Measurements from ENCODE around the gene RAB3C.

- TF ChIP-seq CTCF (IDR thresholded peaks at IDR 0.05) (no peak), CREB1 (CRISPR knock-in tag; IDR thresholded peaks at IDR 0.05) (no peak), MAX (CRISPR knock-in tag; IDR thresholded peaks at IDR 0.05) (no peak), NFE2L1 (CRISPR knock-in tag; IDR thresholded peaks at IDR 0.05) (no peak), NFYB (CRISPR knock-in tag; conservative IDR thresholded peaks at IDR 0.05; ENCODE audit: low read depth) (no peak), FOXP1 (CRISPR knock-in tag; IDR thresholded peaks at IDR 0.05; ENCODE audit: borderline replicate concordance) (no peak), FOXK1 (CRISPR knock-in tag; IDR thresholded peaks at IDR 0.05) (no peak), NR3C1 (CRISPR knock-in tag; conservative IDR thresholded peaks at IDR 0.05; ENCODE audit: low read depth) (no peak)
- TF ChIP-seq, protein P1, sequence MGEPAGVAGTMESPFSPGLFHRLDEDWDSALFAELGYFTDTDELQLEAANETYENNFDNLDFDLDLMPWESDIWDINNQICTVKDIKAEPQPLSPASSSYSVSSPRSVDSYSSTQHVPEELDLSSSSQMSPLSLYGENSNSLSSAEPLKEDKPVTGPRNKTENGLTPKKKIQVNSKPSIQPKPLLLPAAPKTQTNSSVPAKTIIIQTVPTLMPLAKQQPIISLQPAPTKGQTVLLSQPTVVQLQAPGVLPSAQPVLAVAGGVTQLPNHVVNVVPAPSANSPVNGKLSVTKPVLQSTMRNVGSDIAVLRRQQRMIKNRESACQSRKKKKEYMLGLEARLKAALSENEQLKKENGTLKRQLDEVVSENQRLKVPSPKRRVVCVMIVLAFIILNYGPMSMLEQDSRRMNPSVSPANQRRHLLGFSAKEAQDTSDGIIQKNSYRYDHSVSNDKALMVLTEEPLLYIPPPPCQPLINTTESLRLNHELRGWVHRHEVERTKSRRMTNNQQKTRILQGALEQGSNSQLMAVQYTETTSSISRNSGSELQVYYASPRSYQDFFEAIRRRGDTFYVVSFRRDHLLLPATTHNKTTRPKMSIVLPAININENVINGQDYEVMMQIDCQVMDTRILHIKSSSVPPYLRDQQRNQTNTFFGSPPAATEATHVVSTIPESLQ (CRISPR knock-in tag; IDR thresholded peaks at IDR 0.05): no peak
These were observed 277.8 kb downstream of the RAB3C start for GRCh38 chr5:58860680-58861079.
